Spleen (tissue), 11 donors: Measurements from ENCODE around the gene PLXNC1. TPM values are rescaled to one million over a fixed set of nuclear protein-coding genes. Genes with fewer than 3 reads are reported as not detected.

ENCODE experiments used
- DNase-seq: peaks from one replicate; pipeline ENCODE4 v3.0.0-alpha.2; 2020
- H3K27ac ChIP-seq, 8 donors: fragments of 200-600 bp; sonication (generic) in 7 of 8; 1 replicate in 4 of 8; 2 replicates in 4 of 8; pipeline versions ENCODE4 v1.5.0 to v1.8.0; 2016 to 2021; ENCODE audit warnings: inconsistent platforms in 4 of 8, mild to moderate bottlenecking in 4 of 8, moderate library complexity in 1 of 8
- H3K27me3 ChIP-seq, 7 donors: fragments of 200-600 bp; sonication (generic) in 6 of 7; replicated peaks in 1 of 7; 1 replicate in 4 of 7; 2 replicates in 3 of 7; pipeline versions ENCODE4 v1.5.0 to v1.8.0; 2016 to 2021; ENCODE audit warnings: inconsistent platforms in 3 of 7, mild to moderate bottlenecking in 1 of 7
- H3K36me3 ChIP-seq, 6 donors: fragments of 200-600 bp; sonication (generic) in 5 of 6; 1 replicate in 4 of 6; 2 replicates in 2 of 6; pipeline versions ENCODE4 v1.5.0 to v1.8.0; 2016 to 2021; ENCODE audit warnings: inconsistent platforms in 2 of 6
- H3K4me1 ChIP-seq, 6 donors: fragments of 200-600 bp; sonication (generic) in 5 of 6; 1 replicate in 3 of 6; 2 replicates in 3 of 6; pipeline versions ENCODE4 v1.5.0 to v1.8.0; 2016 to 2021; ENCODE audit warnings: inconsistent platforms in 3 of 6
- H3K4me3 ChIP-seq, 8 donors: fragments of 200-600 bp; sonication (generic) in 7 of 8; 1 replicate in 4 of 8; 2 replicates in 4 of 8; pipeline versions ENCODE4 v1.5.0 to v1.8.0; 2016 to 2021; ENCODE audit warnings: inconsistent platforms in 4 of 8, mild to moderate bottlenecking in 4 of 8, moderate library complexity in 2 of 8
- H3K9me3 ChIP-seq, 8 donors: fragments of 200-600 bp; sonication (generic) in 7 of 8; 1 replicate in 4 of 8; 2 replicates in 4 of 8; pipeline versions ENCODE4 v1.5.0 to v1.8.0; 2016 to 2021; ENCODE audit warnings: inconsistent platforms in 4 of 8
- POLR2A ChIP-seq, 3 donors: fragments of 450-650 bp; IDR thresholded peaks; one replicate each; pipeline ENCODE4 v1.5.1; 2017; ENCODE audit warnings: antibody characterized with exemption in 3 of 3, mild to moderate bottlenecking in 1 of 3
- POLR2AphosphoS5 ChIP-seq, 3 donors: sonication (generic); formaldehyde crosslinking; IDR thresholded peaks; one replicate each; pipeline ENCODE4 v1.5.1; 2017; ENCODE audit warnings: antibody characterized with exemption in 3 of 3
- WGBS, 5 donors: extraction: QIAGEN DNeasy Blood & Tissue Kit in 3 of 5; methylation state at CpG; one replicate each; pipeline versions ENCODE4 v1.1.5 to v1.1.7; 2013 to 2018; 5-methylcytosine and 5-hydroxymethylcytosine counted together
- intact Hi-C: fragments of 100-400 bp; cut with DNase I; formaldehyde crosslinking; loops from one replicate; pipeline ENCODE4 v1.15.0; 2023; ENCODE audit warnings: low total_unique reads
- polyA plus RNA-seq, 3 donors: library from polyadenylated mRNA; stranded (reverse); fragments of 200-250 nt; gene quantifications; one replicate each; pipeline ENCODE4 v1.2.1, GENCODE V29; 2013
- total RNA-seq, 7 donors: library from RNA; depleted of rRNA in 3 of 7; stranded (reverse); fragments of >200 nt in 3 of 7; fragmentation: NEBNext Ultra II Directional in 4 of 7; extraction: Animal tissue kit (Norgen Biotek cat#: 25700) in 4 of 7; gene quantifications; one replicate each; pipeline versions ENCODE4 v1.1.0 to v1.2.1, GENCODE V29; 2016 to 2021
- TF ChIP-seq, protein P1 (sequence below), 11 experiments: fragments of 200-600 bp in 7 of 11; fragments of 450-650 bp in 4 of 11; sonication (generic) in 4 of 11; IDR thresholded peaks in 8 of 11; conservative IDR thresholded peaks in 3 of 11; 1 replicate in 7 of 11; 2 replicates in 4 of 11; pipeline versions ENCODE4 v1.4.0 to v1.8.0; 2016 to 2021; ENCODE audit warnings: antibody characterized with exemption in 11 of 11, inconsistent platforms in 4 of 11, mild to moderate bottlenecking in 1 of 11
- donor health status: healthy with polysubstance abuse.
- donor health status: DM: no; HTN: no; CAD: no; lungs with moderate emphysema.
- donor health status: DM: no; HTN: no; CAD: no.
- donor health status: Bipolar disorder and iron deficiency.
- donor health status: healthy.
- donor health status: DM: no; HTN: no; CAD: no.
- donor health status: DM: yes; HTN: yes; CAD: no.

Gene PLXNC1
- total and polyA plus RNA-seq, 10 donors, result 6.8 to 138 (median 69.7) TPM

DNA sequence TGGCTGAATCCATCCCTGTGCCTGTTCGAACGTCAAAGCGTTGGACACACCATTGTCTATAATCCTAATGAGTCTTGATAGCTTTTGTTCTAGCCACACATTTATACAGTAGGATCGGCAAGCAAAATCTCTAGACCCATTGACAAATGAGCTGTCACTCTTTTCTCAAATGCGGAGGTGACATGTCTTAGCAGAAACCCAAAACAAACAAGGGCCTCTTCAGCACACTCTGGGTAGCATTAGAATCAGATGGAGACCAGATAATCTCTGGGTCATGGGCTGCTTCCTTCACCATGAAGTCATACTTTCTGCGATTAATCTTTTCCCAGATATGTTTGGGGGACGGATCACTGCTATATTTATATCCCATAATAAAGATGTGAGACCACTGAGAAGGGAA, 100.2 kb downstream of the PLXNC1 start:
- Histone ChIP-seq H3K27ac (no peak overlapping the region), H3K27me3 (no peaks in the 10 kb centered on the region), H3K9me3 (no peaks in the 10 kb centered on the region), H3K4me1 (peaks cover 14 to 40% (median 29%) of the 10 kb centered on the region in 6 donors), H3K4me3 (no peak overlapping the region), H3K36me3 (peaks cover 0 to 71% (median 29%) of the 10 kb centered on the region in 6 donors)
- TF ChIP-seq POLR2A (IDR thresholded peaks at IDR 0.05), result no peak
- TF ChIP-seq, protein P1, sequence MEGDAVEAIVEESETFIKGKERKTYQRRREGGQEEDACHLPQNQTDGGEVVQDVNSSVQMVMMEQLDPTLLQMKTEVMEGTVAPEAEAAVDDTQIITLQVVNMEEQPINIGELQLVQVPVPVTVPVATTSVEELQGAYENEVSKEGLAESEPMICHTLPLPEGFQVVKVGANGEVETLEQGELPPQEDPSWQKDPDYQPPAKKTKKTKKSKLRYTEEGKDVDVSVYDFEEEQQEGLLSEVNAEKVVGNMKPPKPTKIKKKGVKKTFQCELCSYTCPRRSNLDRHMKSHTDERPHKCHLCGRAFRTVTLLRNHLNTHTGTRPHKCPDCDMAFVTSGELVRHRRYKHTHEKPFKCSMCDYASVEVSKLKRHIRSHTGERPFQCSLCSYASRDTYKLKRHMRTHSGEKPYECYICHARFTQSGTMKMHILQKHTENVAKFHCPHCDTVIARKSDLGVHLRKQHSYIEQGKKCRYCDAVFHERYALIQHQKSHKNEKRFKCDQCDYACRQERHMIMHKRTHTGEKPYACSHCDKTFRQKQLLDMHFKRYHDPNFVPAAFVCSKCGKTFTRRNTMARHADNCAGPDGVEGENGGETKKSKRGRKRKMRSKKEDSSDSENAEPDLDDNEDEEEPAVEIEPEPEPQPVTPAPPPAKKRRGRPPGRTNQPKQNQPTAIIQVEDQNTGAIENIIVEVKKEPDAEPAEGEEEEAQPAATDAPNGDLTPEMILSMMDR (IDR thresholded peaks at IDR 0.05 in 8 of 11, conservative IDR thresholded peaks at IDR 0.05 in 3 of 11), result no peak
- TF ChIP-seq POLR2AphosphoS5 (IDR thresholded peaks at IDR 0.05), result no peak
- no peak for DNase-seq
- intact Hi-C loops, result no loop called here
- WGBS, 5 donors, result 87 to 99% (median 96%) methylated on average over 7 of the region's 7 CpGs

DNA sequence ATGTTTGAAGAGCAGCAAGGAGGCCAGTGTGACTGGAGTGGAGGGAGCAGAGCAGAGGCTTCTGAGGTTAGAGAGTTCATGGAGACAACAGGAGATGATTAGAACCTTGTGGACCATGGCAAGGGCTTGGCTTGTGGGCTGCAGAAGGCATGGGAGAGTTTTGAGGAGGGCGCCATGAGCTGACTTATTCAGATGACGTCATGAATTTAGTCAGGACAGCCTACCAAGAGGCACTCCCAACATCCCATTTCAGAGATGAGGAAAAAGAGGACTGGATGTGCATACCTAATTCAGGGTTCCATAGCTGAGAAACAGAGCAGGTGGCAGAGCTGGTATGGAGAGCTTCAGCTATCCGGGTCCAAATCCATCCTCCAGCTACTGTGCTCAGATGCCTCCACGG, 101.8 kb downstream of the PLXNC1 start:
- H3K36me3 ChIP-seq, result peaks cover 0 to 87% (median 35%) of the 10 kb centered on the region in 6 donors
- H3K27ac ChIP-seq, result no peak overlapping the region
- 91 to 96% (median 94%) methylated on average over 4 of the region's 4 CpGs for WGBS, 5 donors
- peaks cover 6 to 24% (median 14%) of the 10 kb centered on the region in 6 donors for H3K4me1 ChIP-seq
- TF ChIP-seq POLR2AphosphoS5 (IDR thresholded peaks at IDR 0.05) (no peak), POLR2A (IDR thresholded peaks at IDR 0.05) (no peak)
- TF ChIP-seq, protein P1 (IDR thresholded peaks at IDR 0.05 in 8 of 11, conservative IDR thresholded peaks at IDR 0.05 in 3 of 11), result no peak
- H3K27me3 ChIP-seq, result no peaks in the 10 kb centered on the region
- DNase-seq, result no peak
- H3K4me3 ChIP-seq, result no peak overlapping the region
- intact Hi-C loops, result no loop called here
- H3K9me3 ChIP-seq, result no peaks in the 10 kb centered on the region

DNA sequence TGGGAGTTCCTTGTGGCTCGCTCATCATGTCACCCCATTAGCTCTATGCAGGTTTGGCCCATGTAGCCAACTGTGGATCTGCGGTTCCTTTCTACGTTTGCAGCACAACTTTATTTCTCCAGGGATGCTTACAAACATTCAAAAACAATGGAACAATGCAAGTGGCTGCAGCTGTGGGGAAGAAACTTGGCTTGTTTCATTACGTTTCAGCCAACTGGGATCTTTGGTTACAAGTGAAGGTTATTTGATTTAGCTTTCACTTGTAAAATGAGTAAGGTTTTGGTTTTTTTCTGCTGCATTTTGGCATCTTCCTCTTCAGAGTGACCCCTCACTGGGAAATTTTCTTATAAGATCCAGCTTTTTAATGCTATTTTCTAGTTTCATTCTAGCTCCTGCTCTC, 105.9 kb downstream of the PLXNC1 start:
- Histone ChIP-seq H3K27ac (no peak overlapping the region), H3K4me1 (peaks cover 0 to 8% (median 0%) of the 10 kb centered on the region in 6 donors), H3K4me3 (no peak overlapping the region), H3K36me3 (peaks cover 0 to 90% (median 28%) of the 10 kb centered on the region in 6 donors), H3K27me3 (no peaks in the 10 kb centered on the region), H3K9me3 (no peaks in the 10 kb centered on the region)
- 82 to 90% (median 88%) methylated on average over 4 of the region's 4 CpGs for WGBS, 5 donors
- TF ChIP-seq POLR2A (IDR thresholded peaks at IDR 0.05), result no peak
- TF ChIP-seq, protein P1 (IDR thresholded peaks at IDR 0.05 in 8 of 11, conservative IDR thresholded peaks at IDR 0.05 in 3 of 11), result no peak
- no peak for TF ChIP-seq POLR2AphosphoS5 (IDR thresholded peaks at IDR 0.05)
- DNase-seq, result no peak
- intact Hi-C loops, result no loop called here

DNA sequence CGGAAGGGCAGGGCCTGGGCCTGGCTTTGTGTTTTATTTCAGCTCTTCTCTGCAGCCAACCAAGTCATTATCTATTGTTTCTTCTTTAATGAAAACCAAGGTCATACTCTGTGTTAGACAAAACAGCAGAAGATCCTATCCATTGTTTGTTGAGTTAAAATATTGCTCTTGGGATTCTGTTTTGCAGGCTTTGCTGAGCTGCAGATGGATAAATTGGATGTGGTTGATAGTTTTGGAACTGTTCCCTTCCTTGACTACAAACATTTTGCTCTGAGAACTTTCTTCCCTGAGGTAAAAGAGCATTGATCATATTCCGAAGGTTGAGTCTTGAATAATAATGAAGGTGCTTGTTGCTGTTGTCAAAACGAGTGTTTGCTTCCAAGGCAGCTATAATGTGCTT, 106.6 kb downstream of the PLXNC1 start:
- intact Hi-C loops, result no loop called here
- Histone ChIP-seq H3K9me3 (no peaks in the 10 kb centered on the region), H3K27ac (no peak overlapping the region), H3K4me3 (no peak overlapping the region), H3K36me3 (peaks cover 0 to 90% (median 28%) of the 10 kb centered on the region in 6 donors), H3K27me3 (no peaks in the 10 kb centered on the region), H3K4me1 (peaks cover 0 to 8% (median 0%) of the 10 kb centered on the region in 6 donors)
- 89 to 91% (median 90%) methylated on average over 3 of the region's 3 CpGs for WGBS, 5 donors
- DNase-seq, result no peak
- TF ChIP-seq, protein P1 (IDR thresholded peaks at IDR 0.05 in 8 of 11, conservative IDR thresholded peaks at IDR 0.05 in 3 of 11), result no peak
- TF ChIP-seq POLR2A (IDR thresholded peaks at IDR 0.05), result no peak
- TF ChIP-seq POLR2AphosphoS5 (IDR thresholded peaks at IDR 0.05), result no peak
